Ishikawa (cell line): Measurements from ENCODE around the gene ZNF227.
A peak's percentile ranks its signal among the peaks of the same experiment; 100 is the strongest.

Experiments
- CEBPB ChIP-seq: IDR thresholded peaks from 2 replicates; pipeline ENCODE4 v1.6.1; 2012
- REST ChIP-seq: IDR thresholded peaks from 2 replicates; pipeline ENCODE4 v1.6.1; 2012; ENCODE audit warnings: low read depth, mild to moderate bottlenecking
- TAF1 ChIP-seq: IDR thresholded peaks from 2 replicates; pipeline ENCODE4 v1.6.1; 2012; ENCODE audit warnings: low read depth, mild to moderate bottlenecking
- YY1 ChIP-seq: IDR thresholded peaks from 2 replicates; pipeline ENCODE4 v1.6.1; 2012; ENCODE audit warnings: low read depth

GRCh38 chr19:44207126-44207803 is 5.1 kb upstream of the ZNF227 start:
- TF ChIP-seq REST, result no peak
- TF ChIP-seq CEBPB, result no peak
- peak; percentile 80 for TF ChIP-seq YY1
- TF ChIP-seq TAF1, result peak; percentile 55
